Smooth muscle cell (in vitro differentiated cells): ENCODE measurements around the gene LRMDA. TPM values are rescaled to one million over a fixed set of nuclear protein-coding genes. Genes with fewer than 3 reads are reported as not detected.
"Not testable (repeated sequence)": the region's sequence is repeated elsewhere in the genome, so short reads cannot be mapped to it uniquely, and the experiment has no call there.

Experiments used
- DNase-seq: peaks from one replicate; lab custom pipeline; 2025; ENCODE audit not compliant: unreplicated experiment; lab: John Stamatoyannopoulos, UW
- H2AFZ ChIP-seq: fragments of 200-600 bp; sonication (generic); 2 replicates; pipeline ENCODE4 v1.6.0; 2016; ENCODE audit warnings: antibody characterized with exemption, low read depth, mild to moderate bottlenecking
- H3F3A ChIP-seq: fragments of 200-600 bp; sonication (generic); 2 replicates; pipeline ENCODE4 v1.6.0; 2017; ENCODE audit warnings: antibody characterized with exemption, low read depth
- H3K27ac ChIP-seq: fragments of 200-600 bp; sonication (generic); 2 replicates; pipeline ENCODE4 v1.5.1; 2016; ENCODE audit warnings: low read depth, mild to moderate bottlenecking
- H3K27me3 ChIP-seq: fragments of 200-600 bp; sonication (generic); 2 replicates; pipeline ENCODE4 v1.6.1; 2016; ENCODE audit warnings: low read depth, mild to moderate bottlenecking
- H3K36me3 ChIP-seq: fragments of 200-600 bp; sonication (generic); 2 replicates; pipeline ENCODE4 v1.5.1; 2016; ENCODE audit warnings: low read depth
- H3K4me1 ChIP-seq: fragments of 200-600 bp; sonication (generic); 2 replicates; pipeline ENCODE4 v1.5.1; 2016; ENCODE audit warnings: low read depth
- H3K4me2 ChIP-seq: fragments of 200-600 bp; sonication (generic); 2 replicates; pipeline ENCODE4 v1.6.0; 2016; ENCODE audit warnings: mild to moderate bottlenecking
- H3K4me3 ChIP-seq: fragments of 200-600 bp; sonication (generic); 2 replicates; pipeline ENCODE4 v1.5.1; 2016; ENCODE audit warnings: mild to moderate bottlenecking
- H3K79me2 ChIP-seq: fragments of 200-600 bp; sonication (generic); 2 replicates; pipeline ENCODE4 v1.6.0; 2016; ENCODE audit warnings: low read depth, mild to moderate bottlenecking
- H3K9ac ChIP-seq: fragments of 200-600 bp; sonication (generic); 2 replicates; pipeline ENCODE4 v1.6.0; 2016; ENCODE audit warnings: low read depth
- H3K9me3 ChIP-seq: fragments of 200-600 bp; sonication (generic); replicated peaks from 2 replicates; pipeline ENCODE4 v1.5.1; 2016; ENCODE audit warnings: low read depth
- H4K20me1 ChIP-seq: fragments of 200-600 bp; sonication (generic); 2 replicates; pipeline ENCODE4 v1.6.0; 2016; ENCODE audit warnings: low read depth
- CTCF ChIP-seq: fragments of 200-600 bp; sonication (generic); IDR thresholded peaks from 2 replicates; pipeline ENCODE4 v1.5.1; 2017; ENCODE audit warnings: borderline replicate concordance, mild to moderate bottlenecking, antibody characterized with exemption; ENCODE audit not compliant: insufficient read depth, poor library complexity, severe bottlenecking
- WGBS: methylation state at CpG from one replicate; pipeline ENCODE4 v1.1.7; 2016; ENCODE audit warnings: low lambda C conversion rate; 5-methylcytosine and 5-hydroxymethylcytosine counted together
- polyA plus RNA-seq: library from polyadenylated mRNA; unstranded; fragments of >200 nt; fragmentation: Nextera tagmentation; extraction: Ambion mirVana; gene quantifications from 2 replicates; pipeline ENCODE4 v1.2.1, GENCODE V29; 2016
- total RNA-seq: library from RNA; depleted of rRNA; stranded (reverse); fragments of >200 nt; gene quantifications from 2 replicates; pipeline ENCODE4 v1.2.3, GENCODE V29; 2014

Gene LRMDA
- total and polyA plus RNA-seq, 2 experiments from 2014 or later: 1.5 to 1.6 TPM

- no peak overlapping the region for H3K4me2 ChIP-seq
- DNase-seq: no peak
- WGBS: 90% methylated on average over 7 of the region's 7 CpGs
- H3F3A ChIP-seq: no peaks in the 10 kb centered on the region
- H3K9ac ChIP-seq: no peak overlapping the region
- H3K27me3 ChIP-seq: no peaks in the 10 kb centered on the region
- H3K27ac ChIP-seq: no peak overlapping the region
- no peaks in the 10 kb centered on the region for H3K9me3 ChIP-seq
- no peaks in the 10 kb centered on the region for H3K36me3 ChIP-seq
- H3K4me3 ChIP-seq: no peak overlapping the region
- no peaks in the 10 kb centered on the region for H3K79me2 ChIP-seq
- no peak overlapping the region for H2AFZ ChIP-seq
- H3K4me1 ChIP-seq: no peaks in the 10 kb centered on the region
- H4K20me1 ChIP-seq: no peaks in the 10 kb centered on the region
- TF ChIP-seq CTCF: no peak
These were observed 1091.1 kb downstream of the LRMDA start for GRCh38 chr10:76522547-76522946.

- Histone ChIP-seq H3K4me2 (no peak overlapping the region), H4K20me1 (no peaks in the 10 kb centered on the region), H3F3A (no peaks in the 10 kb centered on the region), H3K27me3 (no peaks in the 10 kb centered on the region), H3K79me2 (no peaks in the 10 kb centered on the region), H3K9ac (no peak overlapping the region), H3K27ac (no peak overlapping the region), H3K36me3 (no peaks in the 10 kb centered on the region), H3K4me3 (no peak overlapping the region), H2AFZ (no peak overlapping the region), H3K4me1 (no peaks in the 10 kb centered on the region), H3K9me3 (no peaks in the 10 kb centered on the region)
- 99% methylated on average over 5 of the region's 5 CpGs for WGBS
- no peak for DNase-seq
- TF ChIP-seq CTCF: no peak
These were observed 1091.8 kb downstream of the LRMDA start for GRCh38 chr10:76523246-76523645.

GRCh38 chr10:76523791-76524351 is 1092.4 kb downstream of the LRMDA start:
- H3K4me1 ChIP-seq: no peaks in the 10 kb centered on the region
- no peak overlapping the region for H3K27ac ChIP-seq
- no peak overlapping the region for H3K4me2 ChIP-seq
- no peaks in the 10 kb centered on the region for H3K9me3 ChIP-seq
- H3K27me3 ChIP-seq: no peaks in the 10 kb centered on the region
- H4K20me1 ChIP-seq: no peaks in the 10 kb centered on the region
- no peak overlapping the region for H3K4me3 ChIP-seq
- WGBS: 85% methylated on average over 12 of the region's 12 CpGs
- no peak overlapping the region for H2AFZ ChIP-seq
- no peak for TF ChIP-seq CTCF
- H3K9ac ChIP-seq: no peak overlapping the region
- H3K36me3 ChIP-seq: no peaks in the 10 kb centered on the region
- no peaks in the 10 kb centered on the region for H3F3A ChIP-seq
- no peak for DNase-seq
- H3K79me2 ChIP-seq: no peaks in the 10 kb centered on the region

- DNase-seq: not testable (repeated sequence)
- WGBS: 100% methylated on average over 4 of the region's 4 CpGs
These were observed 1095.4 kb downstream of the LRMDA start for GRCh38 chr10:76526833-76527232.

More at GRCh38 chr10:76526833-76527232, 1095.4 kb downstream of the LRMDA start:
- H3K36me3 ChIP-seq, H3K79me2 ChIP-seq, H3K27ac ChIP-seq, H4K20me1 ChIP-seq, H3K27me3 ChIP-seq, H3K4me1 ChIP-seq, H3K9me3 ChIP-seq, H2AFZ ChIP-seq, H3F3A ChIP-seq, H3K4me2 ChIP-seq, H3K4me3 ChIP-seq, H3K9ac ChIP-seq: not testable (repeated sequence)
